PC-3 (cell line): ENCODE data around the gene NFYC. TPM values are rescaled to one million over a fixed set of nuclear protein-coding genes. Genes with fewer than 3 reads are reported as not detected.

Experiments
- ATAC-seq: fragments of 200-7000 bp; cut with Tn5 transposase; 2 replicates; pipeline ENCODE4 v1.9.1; 2020; ENCODE audit warnings: mild to moderate bottlenecking, moderate library complexity
- BruUV-seq: library from RNA; stranded (reverse); fragments of 400-500 nt; replicated peaks from 2 replicates; lab custom pipeline; 2021; lab: Mats Ljungman, UMichigan
- CTCF ChIA-PET: fragments of 300-600 bp; sonication (Branson Sonifier 250); formaldehyde crosslinking; loops from one replicate; lab custom pipeline; 2022; ENCODE audit warnings: antibody characterized with exemption; lab: Charles Lee
- POLR2A ChIA-PET: fragments of 300-600 bp; sonication (Branson Sonifier 250); formaldehyde crosslinking; loops from one replicate; lab custom pipeline; 2022; ENCODE audit warnings: antibody characterized with exemption; ENCODE audit not compliant: unreplicated experiment; lab: Charles Lee
- DNase-seq: peaks from one replicate; pipeline ENCODE4 v3.0.0-alpha.2; 2015
- H2AFZ ChIP-seq: fragments of 300-600 bp; sonication (generic); 2 replicates; pipeline ENCODE4 v1.6.0; 2016; ENCODE audit warnings: antibody characterized with exemption, low read length
- H3F3A ChIP-seq: fragments of 300-600 bp; sonication (generic); one replicate; pipeline ENCODE4 v1.6.0; 2017; ENCODE audit warnings: antibody characterized with exemption, low read length, control low read depth, mild to moderate bottlenecking; ENCODE audit not compliant: unreplicated experiment
- H3K27ac ChIP-seq: fragments of 300-600 bp; sonication (generic); 2 replicates; pipeline ENCODE4 v1.5.1; 2016; ENCODE audit warnings: mild to moderate bottlenecking, low read length
- H3K27me3 ChIP-seq: fragments of 300-600 bp; sonication (generic); 2 replicates; pipeline ENCODE4 v1.6.1; 2016; ENCODE audit warnings: low read length, mixed read lengths
- H3K36me3 ChIP-seq: fragments of 300-600 bp; sonication (generic); 2 replicates; pipeline ENCODE4 v1.6.1; 2016; ENCODE audit warnings: low read depth, mixed run types, low read length, mixed read lengths
- H3K4me1 ChIP-seq: fragments of 300-600 bp; sonication (generic); 2 replicates; pipeline ENCODE4 v1.5.1; 2016; ENCODE audit warnings: low read length; ENCODE audit not compliant: insufficient read depth
- H3K4me2 ChIP-seq: fragments of 300-600 bp; sonication (generic); 2 replicates; pipeline ENCODE4 v1.6.0; 2016; ENCODE audit warnings: low read length
- H3K4me3 ChIP-seq: fragments of 300-600 bp; sonication (generic); 2 replicates; pipeline ENCODE4 v1.5.1; 2016; ENCODE audit warnings: mild to moderate bottlenecking, low read length, mixed read lengths
- H3K79me2 ChIP-seq: fragments of 300-600 bp; sonication (generic); 2 replicates; pipeline ENCODE4 v1.6.1; 2017; ENCODE audit warnings: low read length, mixed read lengths
- H3K9ac ChIP-seq: fragments of 300-600 bp; sonication (generic); 2 replicates; pipeline ENCODE4 v1.6.0; 2016; ENCODE audit warnings: mild to moderate bottlenecking, low read length
- H3K9me2 ChIP-seq: fragments of 300-600 bp; sonication (generic); replicated peaks from 2 replicates; pipeline ENCODE4 v1.6.1; 2016; ENCODE audit warnings: mixed run types, low read length, mixed read lengths
- H3K9me3 ChIP-seq: fragments of 300-600 bp; sonication (generic); 2 replicates; pipeline ENCODE4 v1.6.1; 2016; ENCODE audit warnings: low read length, mixed read lengths
- H4K20me1 ChIP-seq: fragments of 300-600 bp; sonication (generic); 2 replicates; pipeline ENCODE4 v1.6.1; 2016; ENCODE audit warnings: low read length, mixed read lengths
- EZH2 ChIP-seq: fragments of 300-600 bp; sonication (generic); IDR thresholded peaks from one replicate; pipeline ENCODE4 v1.6.1; 2017; ENCODE audit warnings: antibody characterized with exemption, mild to moderate bottlenecking, low read length; ENCODE audit not compliant: unreplicated experiment
- EZH2phosphoT487 ChIP-seq: fragments of 300-600 bp; sonication (generic); IDR thresholded peaks from 2 replicates; pipeline ENCODE4 v1.6.1; 2018; ENCODE audit warnings: mild to moderate bottlenecking, antibody characterized with exemption, low read length, borderline replicate concordance
- intact Hi-C: fragments of 100-400 bp; cut with micrococcal nuclease; formaldehyde crosslinking; loops from 2 replicates; pipeline ENCODE4 v1.9.0; 2023
- total RNA-seq: library from RNA; depleted of rRNA; stranded (reverse); fragments of >200 nt; gene quantifications from 2 replicates; pipeline ENCODE4 v1.2.3, GENCODE V29; 2014
- TF ChIP-seq, protein P1 (sequence below): fragments of 300-600 bp; sonication (generic); conservative IDR thresholded peaks from 2 replicates; pipeline ENCODE4 v1.5.1; 2017; ENCODE audit warnings: antibody characterized with exemption, low read depth, mild to moderate bottlenecking, low read length

Gene NFYC
- total RNA-seq, 1 experiment from 2014 or later, result 52.6 TPM

DNA sequence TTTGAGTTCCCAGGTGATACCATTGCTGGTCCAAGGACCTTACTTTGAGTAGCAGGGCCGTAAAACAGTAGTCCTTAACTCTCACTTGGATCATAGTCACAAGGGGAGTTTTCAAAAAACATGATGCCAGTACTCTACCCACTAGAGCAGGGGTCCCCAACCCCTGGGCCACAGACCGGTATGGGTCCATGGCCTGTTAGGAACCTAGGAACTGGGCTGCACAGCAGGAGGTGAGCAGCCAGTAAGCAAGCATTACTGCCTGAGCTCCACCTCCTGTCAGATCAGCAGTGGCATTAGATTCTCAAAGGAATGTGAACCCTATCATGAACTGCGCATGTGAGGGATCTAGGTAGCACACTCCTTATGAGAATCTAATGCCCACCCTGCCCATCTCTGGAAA, 52.4 kb downstream of the NFYC start:
- Histone ChIP-seq H3K9ac (no peak overlapping the region), H3K4me1 (no peaks in the 10 kb centered on the region), H3K79me2 (peaks cover 3% of the 10 kb centered on the region; the same call in 1 of the 2 replicates), H3F3A (no peaks in the 10 kb centered on the region), H4K20me1 (no peaks in the 10 kb centered on the region), H3K4me3 (no peak overlapping the region), H3K9me3 (no peaks in the 10 kb centered on the region), H3K9me2 (no peaks in the 10 kb centered on the region), H3K4me2 (no peak overlapping the region), H3K36me3 (peaks cover 47% of the 10 kb centered on the region), H3K27ac (no peak overlapping the region), H2AFZ (no peak overlapping the region), H3K27me3 (no peaks in the 10 kb centered on the region)
- DNase-seq, result no peak
- ChIA-PET CTCF (no interaction called here), POLR2A (no interaction called here)
- no TSS peak for BruUV-seq
- no peak for ATAC-seq
- intact Hi-C loops, result no loop called here
- TF ChIP-seq, protein P1, sequence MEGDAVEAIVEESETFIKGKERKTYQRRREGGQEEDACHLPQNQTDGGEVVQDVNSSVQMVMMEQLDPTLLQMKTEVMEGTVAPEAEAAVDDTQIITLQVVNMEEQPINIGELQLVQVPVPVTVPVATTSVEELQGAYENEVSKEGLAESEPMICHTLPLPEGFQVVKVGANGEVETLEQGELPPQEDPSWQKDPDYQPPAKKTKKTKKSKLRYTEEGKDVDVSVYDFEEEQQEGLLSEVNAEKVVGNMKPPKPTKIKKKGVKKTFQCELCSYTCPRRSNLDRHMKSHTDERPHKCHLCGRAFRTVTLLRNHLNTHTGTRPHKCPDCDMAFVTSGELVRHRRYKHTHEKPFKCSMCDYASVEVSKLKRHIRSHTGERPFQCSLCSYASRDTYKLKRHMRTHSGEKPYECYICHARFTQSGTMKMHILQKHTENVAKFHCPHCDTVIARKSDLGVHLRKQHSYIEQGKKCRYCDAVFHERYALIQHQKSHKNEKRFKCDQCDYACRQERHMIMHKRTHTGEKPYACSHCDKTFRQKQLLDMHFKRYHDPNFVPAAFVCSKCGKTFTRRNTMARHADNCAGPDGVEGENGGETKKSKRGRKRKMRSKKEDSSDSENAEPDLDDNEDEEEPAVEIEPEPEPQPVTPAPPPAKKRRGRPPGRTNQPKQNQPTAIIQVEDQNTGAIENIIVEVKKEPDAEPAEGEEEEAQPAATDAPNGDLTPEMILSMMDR, result no peak

DNA sequence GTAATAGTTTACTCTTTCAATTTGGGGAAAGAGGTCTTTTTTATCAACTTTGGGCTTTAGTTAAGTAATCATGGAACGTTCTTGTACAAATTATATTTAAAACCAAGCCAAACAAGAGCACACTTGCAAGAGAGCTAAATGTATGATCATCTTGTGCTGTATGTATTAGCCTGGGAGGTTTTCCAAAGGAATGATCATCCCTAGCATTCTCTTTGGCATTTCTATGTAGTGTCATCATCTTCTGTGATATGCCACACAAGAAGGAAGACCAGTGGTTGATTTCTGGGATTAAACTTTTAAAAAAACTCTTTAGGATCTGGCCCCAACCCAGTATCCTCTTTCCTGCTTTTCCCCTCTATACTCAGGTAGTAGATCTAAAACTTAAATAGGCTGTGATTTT, 53.7 kb downstream of the NFYC start:
- POLR2A ChIA-PET, result no interaction called here

DNA sequence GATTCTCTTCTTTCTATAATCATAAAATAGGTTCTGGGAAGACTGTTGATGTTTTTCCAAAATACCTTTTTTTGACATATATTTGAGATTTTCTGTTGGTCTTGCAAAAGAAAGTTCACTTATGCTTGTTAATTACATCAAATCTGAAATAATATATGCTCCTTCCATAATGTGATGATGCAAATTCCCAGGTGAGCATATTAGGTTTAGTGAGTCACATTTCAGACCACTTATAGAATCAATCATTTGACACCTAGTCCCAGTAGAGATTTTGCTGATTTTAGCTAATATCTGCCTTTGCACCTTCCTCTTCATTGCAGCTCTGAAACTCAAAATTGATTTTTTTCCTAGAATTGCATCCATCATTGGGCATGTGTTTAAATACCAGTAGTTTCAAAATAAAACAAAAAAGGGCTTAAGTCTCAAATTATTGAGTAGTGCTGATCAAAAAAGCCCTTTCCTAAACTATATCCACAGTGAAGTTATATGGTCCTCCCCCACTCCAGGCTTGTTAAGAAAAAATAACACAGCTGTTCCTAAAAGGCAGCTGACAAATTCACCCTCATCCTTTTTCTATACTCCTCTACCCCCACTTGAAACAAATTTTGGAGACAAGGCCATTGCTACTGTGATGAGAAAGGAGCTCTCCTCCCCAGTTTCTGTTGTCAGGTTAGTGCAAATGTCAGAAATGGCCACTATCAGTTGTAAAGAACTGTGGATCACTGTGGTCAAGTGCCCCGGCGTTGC, 55.0 kb downstream of the NFYC start:
- no peak for ATAC-seq
- TF ChIP-seq, protein P1, result no peak
- TF ChIP-seq EZH2phosphoT487 (no peak), EZH2 (no peak)
- H3K4me3 ChIP-seq, result no peak overlapping the region
- H2AFZ ChIP-seq, result no peak overlapping the region
- no peaks in the 10 kb centered on the region for H3K27me3 ChIP-seq
- intact Hi-C loops, result no loop called here
- ChIA-PET POLR2A (no interaction called here), CTCF (no interaction called here)
- no peak overlapping the region for H3K4me2 ChIP-seq
- no peaks in the 10 kb centered on the region for H3K9me3 ChIP-seq
- no TSS peak for BruUV-seq
- peaks cover 3% of the 10 kb centered on the region; the same call in 1 of the 2 replicates for H3K79me2 ChIP-seq
- no peak overlapping the region for H3K9ac ChIP-seq
- DNase-seq, result no peak
- peaks cover 20% of the 10 kb centered on the region for H3K4me1 ChIP-seq
- 0 out of 2 replicates have a peak, but pooled peaks cover 5% of the 10 kb centered on the region for H4K20me1 ChIP-seq
- H3K9me2 ChIP-seq, result no peaks in the 10 kb centered on the region
- H3K36me3 ChIP-seq, result peaks cover 46% of the 10 kb centered on the region
- H3K27ac ChIP-seq, result no peak overlapping the region
- H3F3A ChIP-seq, result no peaks in the 10 kb centered on the region

More for the DNA sequence above, 53.7 kb downstream of the NFYC start:
- H4K20me1 ChIP-seq, result 0 out of 2 replicates have a peak, but pooled peaks cover 1% of the 10 kb centered on the region
- no peak overlapping the region for H3K4me2 ChIP-seq
- CTCF ChIA-PET, result no interaction called here
- intact Hi-C loops, result no loop called here
- no peak overlapping the region for H3K9ac ChIP-seq
- BruUV-seq, result no TSS peak
- H3K79me2 ChIP-seq, result peaks cover 3% of the 10 kb centered on the region; the same call in 1 of the 2 replicates
- no peak for DNase-seq
- no peaks in the 10 kb centered on the region for H3K9me3 ChIP-seq
- no peak overlapping the region for H3K4me3 ChIP-seq
- peaks cover 7% of the 10 kb centered on the region for H3K4me1 ChIP-seq
- H3K9me2 ChIP-seq, result no peaks in the 10 kb centered on the region
- H3K27me3 ChIP-seq, result no peaks in the 10 kb centered on the region
- TF ChIP-seq, protein P1, result no peak
- no peak for TF ChIP-seq EZH2
- TF ChIP-seq EZH2phosphoT487, result no peak
- peaks cover 55% of the 10 kb centered on the region for H3K36me3 ChIP-seq
- H2AFZ ChIP-seq, result no peak overlapping the region
- no peak overlapping the region for H3K27ac ChIP-seq
- no peak for ATAC-seq
- H3F3A ChIP-seq, result no peaks in the 10 kb centered on the region
